ENCODE measurements around the gene ZNF319.
"Not testable (repeated sequence)": the region's sequence is repeated elsewhere in the genome, so short reads cannot be mapped to it uniquely, and the experiment has no call there.

DNA sequence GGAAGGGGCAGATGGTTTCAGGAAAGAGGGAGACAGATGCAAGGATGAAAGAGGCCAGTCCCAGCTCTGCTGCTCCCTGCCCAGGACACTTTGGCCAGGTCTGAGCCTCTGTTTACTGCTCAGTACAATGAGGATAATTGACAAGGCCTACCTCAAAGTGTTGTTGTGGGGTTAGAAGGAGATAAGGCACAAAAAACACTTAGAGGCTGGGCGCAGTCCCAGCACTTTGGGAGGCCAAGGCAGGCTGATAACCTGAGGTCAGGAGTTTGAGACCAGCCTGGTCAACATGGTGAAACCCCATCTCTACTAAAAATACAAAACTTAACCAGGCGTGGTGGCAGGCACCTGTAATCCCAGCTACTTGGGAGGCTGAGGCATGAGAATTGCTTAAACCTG lies 22.4 kb downstream of the ZNF319 start:
- not testable (repeated sequence) for TF ChIP-seq EZH2 (conservative IDR thresholded peaks at IDR 0.05; ENCODE audit: low read depth, low read length); ZNF326 (CRISPR knock-in tag; IDR thresholded peaks at IDR 0.05; ENCODE audit: borderline replicate concordance); SPEN (CRISPR knock-in tag; IDR thresholded peaks at IDR 0.05; ENCODE audit: low read depth); ZNF292 (CRISPR knock-in tag; IDR thresholded peaks at IDR 0.05; ENCODE audit: borderline replicate concordance, low read depth)
- TF ChIP-seq, protein P1, sequence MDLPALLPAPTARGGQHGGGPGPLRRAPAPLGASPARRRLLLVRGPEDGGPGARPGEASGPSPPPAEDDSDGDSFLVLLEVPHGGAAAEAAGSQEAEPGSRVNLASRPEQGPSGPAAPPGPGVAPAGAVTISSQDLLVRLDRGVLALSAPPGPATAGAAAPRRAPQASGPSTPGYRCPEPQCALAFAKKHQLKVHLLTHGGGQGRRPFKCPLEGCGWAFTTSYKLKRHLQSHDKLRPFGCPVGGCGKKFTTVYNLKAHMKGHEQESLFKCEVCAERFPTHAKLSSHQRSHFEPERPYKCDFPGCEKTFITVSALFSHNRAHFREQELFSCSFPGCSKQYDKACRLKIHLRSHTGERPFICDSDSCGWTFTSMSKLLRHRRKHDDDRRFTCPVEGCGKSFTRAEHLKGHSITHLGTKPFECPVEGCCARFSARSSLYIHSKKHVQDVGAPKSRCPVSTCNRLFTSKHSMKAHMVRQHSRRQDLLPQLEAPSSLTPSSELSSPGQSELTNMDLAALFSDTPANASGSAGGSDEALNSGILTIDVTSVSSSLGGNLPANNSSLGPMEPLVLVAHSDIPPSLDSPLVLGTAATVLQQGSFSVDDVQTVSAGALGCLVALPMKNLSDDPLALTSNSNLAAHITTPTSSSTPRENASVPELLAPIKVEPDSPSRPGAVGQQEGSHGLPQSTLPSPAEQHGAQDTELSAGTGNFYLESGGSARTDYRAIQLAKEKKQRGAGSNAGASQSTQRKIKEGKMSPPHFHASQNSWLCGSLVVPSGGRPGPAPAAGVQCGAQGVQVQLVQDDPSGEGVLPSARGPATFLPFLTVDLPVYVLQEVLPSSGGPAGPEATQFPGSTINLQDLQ (CRISPR knock-in tag; IDR thresholded peaks at IDR 0.05): not testable (repeated sequence)
